ENCODE results near the gene UTP25.

DNA sequence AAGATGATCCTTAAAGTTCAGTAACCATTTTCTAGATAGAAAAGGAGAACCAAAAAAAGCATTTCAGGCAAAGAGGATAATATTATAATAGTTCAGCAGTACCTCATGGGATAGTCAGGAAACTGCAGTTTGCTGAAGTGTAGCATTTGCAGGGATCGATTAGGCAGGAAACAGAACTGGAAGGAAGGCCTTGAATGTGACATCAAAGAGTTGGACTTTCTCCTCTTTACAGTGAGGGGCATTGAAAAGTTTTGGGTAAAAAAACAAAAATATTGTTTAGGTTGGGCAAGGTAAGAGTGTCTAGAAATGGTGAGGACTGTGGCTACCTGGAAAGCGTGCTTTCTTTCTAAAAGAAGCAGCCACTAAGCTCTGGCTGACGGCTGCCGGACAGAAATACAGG, 13.9 kb upstream of the UTP25 start:
- TF ChIP-seq, protein P1, sequence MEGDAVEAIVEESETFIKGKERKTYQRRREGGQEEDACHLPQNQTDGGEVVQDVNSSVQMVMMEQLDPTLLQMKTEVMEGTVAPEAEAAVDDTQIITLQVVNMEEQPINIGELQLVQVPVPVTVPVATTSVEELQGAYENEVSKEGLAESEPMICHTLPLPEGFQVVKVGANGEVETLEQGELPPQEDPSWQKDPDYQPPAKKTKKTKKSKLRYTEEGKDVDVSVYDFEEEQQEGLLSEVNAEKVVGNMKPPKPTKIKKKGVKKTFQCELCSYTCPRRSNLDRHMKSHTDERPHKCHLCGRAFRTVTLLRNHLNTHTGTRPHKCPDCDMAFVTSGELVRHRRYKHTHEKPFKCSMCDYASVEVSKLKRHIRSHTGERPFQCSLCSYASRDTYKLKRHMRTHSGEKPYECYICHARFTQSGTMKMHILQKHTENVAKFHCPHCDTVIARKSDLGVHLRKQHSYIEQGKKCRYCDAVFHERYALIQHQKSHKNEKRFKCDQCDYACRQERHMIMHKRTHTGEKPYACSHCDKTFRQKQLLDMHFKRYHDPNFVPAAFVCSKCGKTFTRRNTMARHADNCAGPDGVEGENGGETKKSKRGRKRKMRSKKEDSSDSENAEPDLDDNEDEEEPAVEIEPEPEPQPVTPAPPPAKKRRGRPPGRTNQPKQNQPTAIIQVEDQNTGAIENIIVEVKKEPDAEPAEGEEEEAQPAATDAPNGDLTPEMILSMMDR (IDR thresholded peaks at IDR 0.05) = no peak
- no peak for TF ChIP-seq POLR2A (IDR thresholded peaks at IDR 0.05)
